HepG2 (cell line): ENCODE measurements around the gene GRM7.

Source experiments
- RFX5 ChIP-seq: IDR thresholded peaks from 2 replicates; pipeline ENCODE4 v1.6.1; 2011; ENCODE audit warnings: low read depth, low read length, improper control_type of control experiment
- SNAPC5 ChIP-seq: sonication (generic); formaldehyde crosslinking; IDR thresholded peaks from 2 replicates; pipeline ENCODE4 v1.8.1; 2023; ENCODE audit warnings: mild to moderate bottlenecking, missing genetic modification reagents, borderline replicate concordance
- ZBTB20 ChIP-seq: sonication (generic); formaldehyde crosslinking; IDR thresholded peaks from 2 replicates; pipeline ENCODE4 v1.8.1; 2023; ENCODE audit warnings: missing genetic modification reagents, low read depth, mild to moderate bottlenecking, borderline replicate concordance
- ZBTB44 ChIP-seq: sonication (generic); formaldehyde crosslinking; IDR thresholded peaks from 2 replicates; pipeline ENCODE4 v1.4.0; 2020; ENCODE audit warnings: missing genetic modification reagents
- TF ChIP-seq, protein P1 (sequence below), 2 experiments: fragments of 450-650 bp in 1 of 2; sonication (generic) in 1 of 2; formaldehyde crosslinking; IDR thresholded peaks; 2 replicates each; pipeline versions ENCODE4 v1.5.0 to v1.8.0; 2020 to 2022; ENCODE audit warnings: mild to moderate bottlenecking in 1 of 2, missing genetic modification reagents in 1 of 2

- TF ChIP-seq ZBTB20 (CRISPR knock-in tag) (no peak), SNAPC5 (no peak), ZBTB44 (CRISPR knock-in tag) (no peak), RFX5 (no peak)
- TF ChIP-seq, protein P1, sequence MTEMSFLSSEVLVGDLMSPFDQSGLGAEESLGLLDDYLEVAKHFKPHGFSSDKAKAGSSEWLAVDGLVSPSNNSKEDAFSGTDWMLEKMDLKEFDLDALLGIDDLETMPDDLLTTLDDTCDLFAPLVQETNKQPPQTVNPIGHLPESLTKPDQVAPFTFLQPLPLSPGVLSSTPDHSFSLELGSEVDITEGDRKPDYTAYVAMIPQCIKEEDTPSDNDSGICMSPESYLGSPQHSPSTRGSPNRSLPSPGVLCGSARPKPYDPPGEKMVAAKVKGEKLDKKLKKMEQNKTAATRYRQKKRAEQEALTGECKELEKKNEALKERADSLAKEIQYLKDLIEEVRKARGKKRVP (CRISPR knock-in tag; IDR thresholded peaks at IDR 0.05) = no peak
Observed at GRCh38 chr3:7610634-7611033, 749.7 kb downstream of the GRM7 start.
